ENCODE data around the gene OPN3. TPM values are rescaled to one million over a fixed set of nuclear protein-coding genes. Genes with fewer than 3 reads are reported as not detected.

The OPN3 gene
- total RNA-seq, 1 experiment from 2014 or later, result 10.0 TPM

- Histone ChIP-seq H3K4me2 (ENCODE audit: insufficient read depth, insufficient read length, low read length) (no peak overlapping the region), H2BK15ac (ENCODE audit: low read depth, low read length) (no peak overlapping the region), H3T11ph (ENCODE audit: low read length) (no peak overlapping the region), H4K20me1 (ENCODE audit: control insufficient read depth, insufficient read depth, insufficient read length) (no peaks in the 10 kb centered on the region), H3K4me1 (ENCODE audit: insufficient read depth, low read length) (no peaks in the 10 kb centered on the region), H3K27me3 (ENCODE audit: insufficient read depth, low read length) (no peaks in the 10 kb centered on the region), H2AK5ac (ENCODE audit: insufficient read length, low read length) (no peak overlapping the region), H3K23ac (ENCODE audit: insufficient read length, low read depth, low read length) (no peak overlapping the region), H3K14ac (ENCODE audit: insufficient read depth, low read length) (no peak overlapping the region), H3K18ac (ENCODE audit: insufficient read length, low read depth, low read length) (no peak overlapping the region), H3K79me1 (ENCODE audit: insufficient read depth, low read depth, low read length, poor library complexity, severe bottlenecking) (no peaks in the 10 kb centered on the region), H2BK120ac (ENCODE audit: low read depth, low read length, poor library complexity, severe bottlenecking) (no peak overlapping the region), H3K9me3 (ENCODE audit: control insufficient read depth, low read depth, low read length) (no peaks in the 10 kb centered on the region), H4K8ac (replicated peaks; ENCODE audit: insufficient read length, low read depth, low read length) (no peak overlapping the region), H2BK20ac (ENCODE audit: low read depth, low read length, poor library complexity, severe bottlenecking) (no peak overlapping the region), H3K4ac (ENCODE audit: low read depth, low read length) (no peak overlapping the region), H2AFZ (ENCODE audit: low read length) (no peak overlapping the region), H4K91ac (ENCODE audit: insufficient read length, low read depth, low read length) (no peak overlapping the region), H3K27ac (ENCODE audit: insufficient read length, low read depth, low read length) (no peak overlapping the region), H3K9ac (ENCODE audit: extremely low read depth, insufficient read length, low read length) (no peak overlapping the region), H3K23me2 (ENCODE audit: insufficient read length, low read depth, low read length, poor library complexity, severe bottlenecking) (no peaks in the 10 kb centered on the region), H2BK5ac (ENCODE audit: insufficient read length, low read length) (no peak overlapping the region), H3K79me2 (ENCODE audit: insufficient read depth, low read length) (no peaks in the 10 kb centered on the region), H3K56ac (ENCODE audit: insufficient read length, low read depth, low read length) (no peak overlapping the region), H2BK12ac (ENCODE audit: insufficient read length, low read depth, low read length) (no peak overlapping the region), H4K5ac (ENCODE audit: insufficient read length, low read depth, low read length) (no peak overlapping the region)
- no peak for DNase-seq
- H3K4me3 Mint-ChIP-seq, result no peak overlapping the region
- no peak overlapping the region for H3K27ac Mint-ChIP-seq
- no peaks in the 10 kb centered on the region; a peak in 1 of 5 replicates for H3K9me3 Mint-ChIP-seq
- H3K27me3 Mint-ChIP-seq (ENCODE audit: low read depth), result no peaks in the 10 kb centered on the region
- no peaks in the 10 kb centered on the region for H3K4me1 Mint-ChIP-seq
- H3K36me3 Mint-ChIP-seq (ENCODE audit: insufficient read depth in 1 of 3, low read depth in 3 of 3), result no peaks in the 10 kb centered on the region; a peak in 1 of 7 replicates
- no peak for TF ChIP-seq CTCF (conservative IDR thresholded peaks at IDR 0.05)
- no CpG with 5 or more reads among the region's 3 CpGs for WGBS (ENCODE audit: extremely low coverage, insufficient read length, low lambda C conversion rate)
Observed at GRCh38 chr1:241608379-241609033, 31.7 kb downstream of the OPN3 start.

Data from H9 (cell line).